Measurements from ENCODE around the gene C16orf78. TPM values are rescaled to one million over a fixed set of nuclear protein-coding genes. Genes with fewer than 3 reads are reported as not detected.

The C16orf78 gene
- total and polyA plus RNA-seq, 2 of the 8 experiments (the other 6 are each of a cell fraction or from before 2014, with no cell fraction given): not detected

DNA sequence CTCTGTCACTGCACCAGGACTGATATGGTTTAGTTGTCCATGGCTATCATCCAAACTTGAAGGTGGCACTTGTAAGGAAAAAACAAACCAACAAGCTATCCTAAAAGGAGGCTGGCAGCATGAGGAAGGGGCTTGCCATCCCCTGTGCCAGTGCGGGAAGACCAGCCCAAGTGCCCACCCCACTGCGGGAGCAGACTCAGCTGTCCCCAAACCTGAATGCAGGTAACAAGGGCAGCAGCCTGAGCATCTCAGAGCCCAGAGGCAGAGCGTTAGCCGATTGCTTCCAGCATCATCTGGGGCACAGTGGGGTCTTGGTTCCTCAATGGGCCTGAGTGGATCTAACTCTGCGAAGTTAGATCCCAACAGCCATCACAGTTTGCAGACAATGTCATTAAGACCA lies 29.2 kb upstream of the C16orf78 start:
- H3K79me2 ChIP-seq (ENCODE audit: control insufficient read depth in 1 of 2, insufficient read depth in 2 of 2, low read length in 2 of 2): no peaks in the 10 kb centered on the region
- H3K36me3 ChIP-seq (ENCODE audit: control insufficient read depth in 2 of 4, insufficient read depth in 4 of 4, low read length in 3 of 4): no peaks in the 10 kb centered on the region
- no peak overlapping the region for H2BK15ac ChIP-seq (ENCODE audit: low read length)
- H2BK12ac ChIP-seq (ENCODE audit: low read depth, low read length): no peak overlapping the region
- H3K14ac ChIP-seq (ENCODE audit: insufficient read length): no peak overlapping the region
- peaks cover 0 to under 1% of the 10 kb centered on the region in 2 experiments for H4K20me1 ChIP-seq (replicated peaks in 1 of 2; ENCODE audit: control insufficient read depth in 1 of 2, insufficient read depth in 2 of 2, low read length in 2 of 2)
- no peak overlapping the region for H2BK20ac ChIP-seq (ENCODE audit: low read length)
- DNase-seq (ENCODE audit: low read depth in 1 of 2, low spot score in 2 of 2): no peak
- H3K23me2 ChIP-seq (ENCODE audit: low read depth, low read length): no peaks in the 10 kb centered on the region
- ChIA-PET POLR2A (ENCODE audit: partially characterized antibody) (no interaction called here), CTCF (ENCODE audit: partially characterized antibody) (no interaction called here)
- no peaks in the 10 kb centered on the region for H3K4me1 ChIP-seq (replicated peaks in 1 of 4; ENCODE audit: control insufficient read depth in 3 of 4, insufficient read depth in 4 of 4, low read length in 3 of 4)
- H3K27ac ChIP-seq (ENCODE audit: low read depth, low read length): no peak overlapping the region
- H3K23ac ChIP-seq (ENCODE audit: insufficient read length): no peak overlapping the region
- H3K9me3 ChIP-seq (ENCODE audit: insufficient read depth in 2 of 2, low read depth in 1 of 2, low read length in 1 of 2): no peaks in the 10 kb centered on the region
- H2BK5ac ChIP-seq (ENCODE audit: low read depth, low read length): no peak overlapping the region
- H4K5ac ChIP-seq (ENCODE audit: insufficient read length, low read depth, low read length): no peak overlapping the region
- no peak overlapping the region for H3K4me3 ChIP-seq (ENCODE audit: extremely low read depth in 1 of 4, insufficient read depth in 2 of 4, low read depth in 3 of 4, low read length in 4 of 4)
- H3K4ac ChIP-seq (replicated peaks; ENCODE audit: insufficient read length, low read depth, low read length): no peak overlapping the region
- no peak overlapping the region for H2AK5ac ChIP-seq (ENCODE audit: low read depth, low read length)
- H2AFZ ChIP-seq (ENCODE audit: low read length): no peak overlapping the region
- H2BK120ac ChIP-seq (replicated peaks; ENCODE audit: low read depth, low read length): no peak overlapping the region
- no peak overlapping the region for H3K56ac ChIP-seq (replicated peaks; ENCODE audit: insufficient read length, low read depth, low read length)
- no peaks in the 10 kb centered on the region for H3K79me1 ChIP-seq (ENCODE audit: low read depth, low read length)
- no peak for FAIRE-seq
- H3K9ac ChIP-seq (replicated peaks in 1 of 4; ENCODE audit: extremely low read depth in 1 of 4, low read depth in 3 of 4, low read length in 3 of 4): no peak overlapping the region
- H4K91ac ChIP-seq (replicated peaks; ENCODE audit: insufficient read length, low read length): no peak overlapping the region
- 85% methylated on average over 5 of the region's 5 CpGs; no CpG with 5 or more reads in 1 of the 2 experiments for WGBS, 2 experiments (ENCODE audit: extremely low coverage in 1 of 2, insufficient coverage in 1 of 2, insufficient read length in 1 of 2, insufficient replicate concordance in 2 of 2, low coverage in 1 of 2, low lambda C conversion rate in 2 of 2, missing lambda C conversion rate in 1 of 2)
- H3K27me3 ChIP-seq (replicated peaks in 1 of 4; ENCODE audit: control insufficient read depth in 3 of 4, extremely low read depth in 1 of 4, insufficient read depth in 3 of 4, low read length in 3 of 4): no peaks in the 10 kb centered on the region
- H3K18ac ChIP-seq (ENCODE audit: extremely low read depth, low read length): no peak overlapping the region
- H3K4me2 ChIP-seq (ENCODE audit: insufficient read depth in 1 of 2, low read depth in 2 of 2, low read length in 2 of 2): no peak overlapping the region
- H4K8ac ChIP-seq (ENCODE audit: extremely low read depth, insufficient read depth, low read length): no peak overlapping the region
- TF ChIP-seq, protein P1, sequence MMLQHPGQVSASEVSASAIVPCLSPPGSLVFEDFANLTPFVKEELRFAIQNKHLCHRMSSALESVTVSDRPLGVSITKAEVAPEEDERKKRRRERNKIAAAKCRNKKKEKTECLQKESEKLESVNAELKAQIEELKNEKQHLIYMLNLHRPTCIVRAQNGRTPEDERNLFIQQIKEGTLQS (IDR thresholded peaks at IDR 0.05; ENCODE audit: insufficient read depth, low read depth, low read length): no peak
- TF ChIP-seq TAF7 (optimal IDR thresholded peaks at IDR 0.05; ENCODE audit: borderline replicate concordance, low read depth, low read length): no peak
- no peak for TF ChIP-seq EGR1 (IDR thresholded peaks at IDR 0.05; ENCODE audit: borderline replicate concordance, low read depth, low read length)
- no peak for TF ChIP-seq EZH2 (IDR thresholded peaks at IDR 0.05; ENCODE audit: low read depth, low read length, severe bottlenecking)
- no peak for TF ChIP-seq CTBP2 (IDR thresholded peaks at IDR 0.05; ENCODE audit: borderline replicate concordance, insufficient read depth, insufficient read length, low read length)
- TF ChIP-seq FOSL1 (IDR thresholded peaks at IDR 0.05; ENCODE audit: insufficient read depth, low read depth, low read length): no peak
- no peak for TF ChIP-seq SP4 (IDR thresholded peaks at IDR 0.05; ENCODE audit: low read length)
- no peak for TF ChIP-seq EP300 (IDR thresholded peaks at IDR 0.05; ENCODE audit: borderline replicate concordance in 1 of 2, low read depth in 2 of 2, low read length in 2 of 2)
